Liver (tissue), 9 donors: ENCODE results near the gene FNTB. TPM values are rescaled to one million over a fixed set of nuclear protein-coding genes. Genes with fewer than 3 reads are reported as not detected.

Source experiments
- DNase-seq: peaks from one replicate; pipeline ENCODE4 v3.0.0-alpha.2; 2017; ENCODE audit warnings: low spot score
- H3K27ac ChIP-seq, 2 donors: one replicate each; pipeline ENCODE4 v1.7.0; 2013; ENCODE audit warnings: inconsistent platforms in 2 of 2, low read length in 2 of 2, control low read depth in 1 of 2, low read depth in 1 of 2, mild to moderate bottlenecking in 1 of 2
- H3K27me3 ChIP-seq, 4 donors: one replicate each; pipeline versions ENCODE4 v1.6.1 to v1.7.0; 2013; ENCODE audit warnings: low read length in 3 of 4, inconsistent platforms in 1 of 4, mild to moderate bottlenecking in 1 of 4, moderate library complexity in 1 of 4; ENCODE audit not compliant: control insufficient read depth in 4 of 4, insufficient read depth in 4 of 4
- H3K36me3 ChIP-seq, 4 donors: one replicate each; pipeline versions ENCODE4 v1.6.1 to v1.7.0; 2013; ENCODE audit warnings: low read length in 3 of 4, mild to moderate bottlenecking in 3 of 4, low read depth in 1 of 4, moderate library complexity in 1 of 4; ENCODE audit not compliant: control insufficient read depth in 4 of 4, insufficient read depth in 3 of 4
- H3K4me1 ChIP-seq, 4 donors: one replicate each; pipeline versions ENCODE4 v1.6.1 to v1.7.0; 2013; ENCODE audit warnings: low read length in 3 of 4, mild to moderate bottlenecking in 3 of 4, moderate library complexity in 1 of 4; ENCODE audit not compliant: control insufficient read depth in 4 of 4, insufficient read depth in 4 of 4
- H3K4me3 ChIP-seq, 3 donors: one replicate each; pipeline versions ENCODE4 v1.6.1 to v1.7.0; 2013; ENCODE audit warnings: low read length in 3 of 3, control low read depth in 1 of 3, low read depth in 1 of 3, mild to moderate bottlenecking in 1 of 3
- H3K9ac ChIP-seq, 2 donors: one replicate each; pipeline ENCODE4 v1.7.0; 2013; ENCODE audit warnings: low read length in 2 of 2, mild to moderate bottlenecking in 2 of 2, moderate library complexity in 2 of 2, control low read depth in 1 of 2, low read depth in 1 of 2
- H3K9me3 ChIP-seq, 4 donors: one replicate each; pipeline versions ENCODE4 v1.6.1 to v1.7.0; 2013; ENCODE audit warnings: low read length in 3 of 4; ENCODE audit not compliant: control insufficient read depth in 4 of 4
- CTCF ChIP-seq: fragments of 150-350 bp; IDR thresholded peaks from 2 replicates; pipeline ENCODE4 v1.5.1; 2017; ENCODE audit warnings: improper control_type of control experiment, low read depth, low read length; ENCODE audit not compliant: missing input control
- EGR1 ChIP-seq, 2 donors: IDR thresholded peaks; 2 replicates each; pipeline ENCODE4 v1.6.1; 2016 to 2018; ENCODE audit warnings: antibody characterized with exemption in 2 of 2, low read depth in 2 of 2
- FOXA1 ChIP-seq: IDR thresholded peaks from 2 replicates; pipeline ENCODE4 v1.6.1; 2016; ENCODE audit warnings: antibody characterized with exemption
- HNF4A ChIP-seq, 2 donors: conservative IDR thresholded peaks; 2 replicates each; pipeline ENCODE4 v1.6.1; 2016; ENCODE audit warnings: antibody characterized with exemption in 2 of 2, mild to moderate bottlenecking in 2 of 2
- RAD21 ChIP-seq, 2 donors: IDR thresholded peaks; 2 replicates each; pipeline ENCODE4 v1.6.1; 2016; ENCODE audit warnings: antibody characterized with exemption in 2 of 2, mild to moderate bottlenecking in 2 of 2
- REST ChIP-seq: IDR thresholded peaks from 2 replicates; pipeline ENCODE4 v1.6.1; 2016; ENCODE audit warnings: antibody characterized with exemption, mild to moderate bottlenecking
- RXRA ChIP-seq, 2 donors: IDR thresholded peaks; 2 replicates each; pipeline ENCODE4 v1.6.1; 2017 to 2018; ENCODE audit warnings: antibody characterized with exemption in 2 of 2, mild to moderate bottlenecking in 1 of 2
- YY1 ChIP-seq: IDR thresholded peaks from 2 replicates; pipeline ENCODE4 v1.6.1; 2016; ENCODE audit warnings: antibody characterized with exemption, mild to moderate bottlenecking
- WGBS: extraction: QIAGEN DNeasy Blood & Tissue Kit; methylation state at CpG from one replicate; pipeline ENCODE4 v1.1.7; 2013; 5-methylcytosine and 5-hydroxymethylcytosine counted together
- polyA plus RNA-seq, 2 donors: library from polyadenylated mRNA; stranded (reverse) in 1 of 2; unstranded in 1 of 2; fragments of 200-250 nt in 1 of 2; fragments of >200 nt in 1 of 2; fragmentation: Nextera tagmentation in 1 of 2; extraction: Ambion mirVana in 1 of 2; gene quantifications; one replicate each; pipeline versions ENCODE4 v1.2.1 to v1.2.3, GENCODE V29; 2013 to 2015
- total RNA-seq, 2 donors: library from RNA; depleted of rRNA; stranded (reverse); fragments of >200 nt; gene quantifications; one replicate each; pipeline ENCODE4 v1.2.3, GENCODE V29; 2014
- TF ChIP-seq, protein P1 (sequence below): IDR thresholded peaks from 2 replicates; pipeline ENCODE4 v1.6.1; 2016; ENCODE audit warnings: antibody characterized with exemption
- donor health status: healthy.
- donor health status: healthy.
- donor health status: healthy.
- donor health status: healthy.
- donor health status: healthy.

FNTB gene
- total and polyA plus RNA-seq, 4 donors, result 6.3 to 17.2 (median 9.0) TPM

DNA sequence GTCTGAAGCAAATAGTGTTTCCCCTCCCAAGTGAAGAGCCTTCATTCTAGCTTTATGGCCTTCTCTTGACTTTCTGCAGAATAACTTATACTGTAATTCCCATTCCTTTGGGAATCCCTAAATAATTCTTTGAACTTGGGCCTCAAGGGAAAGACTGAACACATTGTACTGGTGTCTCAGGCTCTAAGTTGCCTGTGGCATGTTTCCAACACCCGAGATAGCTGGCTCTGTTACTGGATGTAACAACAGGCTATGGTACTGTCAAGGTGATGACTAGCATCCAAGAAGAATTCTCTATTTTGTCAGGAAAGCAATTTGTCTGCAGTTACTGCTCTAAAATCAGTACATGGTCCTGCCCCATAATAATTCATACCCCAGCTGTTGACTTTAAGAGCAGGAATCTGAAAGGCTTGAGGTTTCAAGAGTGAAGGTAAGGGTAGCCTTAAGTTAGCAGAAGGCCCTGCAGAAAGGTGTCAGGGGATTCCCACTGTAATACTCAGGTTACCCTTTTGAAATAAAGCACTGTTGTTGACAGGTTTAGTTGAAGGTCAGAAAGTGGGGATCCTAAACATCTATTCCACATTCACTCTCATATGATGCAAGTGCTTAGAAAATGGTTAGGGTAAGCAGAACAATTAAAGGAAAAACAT, 49.4 kb upstream of the FNTB start:
- WGBS, result 26% methylated on average over 1 of the region's 1 CpG
- no peaks in the 10 kb centered on the region for H3K27me3 ChIP-seq
- peaks cover 9 to 51% (median 36%) of the 10 kb centered on the region in 4 donors for H3K4me1 ChIP-seq
- TF ChIP-seq HNF4A (conservative IDR thresholded peaks at IDR 0.05) (no peak), EGR1 (IDR thresholded peaks at IDR 0.05; ENCODE audit: low read depth in 2 of 2) (no peak), RAD21 (IDR thresholded peaks at IDR 0.05) (no peak), RXRA (IDR thresholded peaks at IDR 0.05) (no peak), FOXA1 (no peak)
- TF ChIP-seq, protein P1, sequence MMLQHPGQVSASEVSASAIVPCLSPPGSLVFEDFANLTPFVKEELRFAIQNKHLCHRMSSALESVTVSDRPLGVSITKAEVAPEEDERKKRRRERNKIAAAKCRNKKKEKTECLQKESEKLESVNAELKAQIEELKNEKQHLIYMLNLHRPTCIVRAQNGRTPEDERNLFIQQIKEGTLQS, result no peak
- H3K27ac ChIP-seq, result no peak overlapping the region
- DNase-seq, result no peak
- H3K4me3 ChIP-seq, result no peak overlapping the region
- H3K36me3 ChIP-seq, result peaks cover 6 to 19% (median 10%) of the 10 kb centered on the region in 4 donors
- H3K9me3 ChIP-seq, result no peaks in the 10 kb centered on the region
- H3K9ac ChIP-seq, result no peak overlapping the region

GRCh38 chr14:64937821-64938193, 48.9 kb upstream of the FNTB start:
- TF ChIP-seq RXRA (IDR thresholded peaks at IDR 0.05) (no peak), RAD21 (IDR thresholded peaks at IDR 0.05) (peak; percentile 71 to 79), CTCF (peak; percentile 35), EGR1 (IDR thresholded peaks at IDR 0.05; ENCODE audit: low read depth in 2 of 2) (no peak)
- Histone ChIP-seq H3K36me3 (peaks cover 6 to 17% (median 8%) of the 10 kb centered on the region in 4 donors), H3K4me3 (no peak overlapping the region), H3K4me1 (peaks cover 9 to 55% (median 39%) of the 10 kb centered on the region in 4 donors), H3K9me3 (no peaks in the 10 kb centered on the region), H3K9ac (no peak overlapping the region), H3K27ac (peak overlapping the region in 1 of 2 donors; percentile 43), H3K27me3 (no peaks in the 10 kb centered on the region)
- no peak for DNase-seq
- WGBS, result 48% methylated on average over 1 of the region's 1 CpG

DNA sequence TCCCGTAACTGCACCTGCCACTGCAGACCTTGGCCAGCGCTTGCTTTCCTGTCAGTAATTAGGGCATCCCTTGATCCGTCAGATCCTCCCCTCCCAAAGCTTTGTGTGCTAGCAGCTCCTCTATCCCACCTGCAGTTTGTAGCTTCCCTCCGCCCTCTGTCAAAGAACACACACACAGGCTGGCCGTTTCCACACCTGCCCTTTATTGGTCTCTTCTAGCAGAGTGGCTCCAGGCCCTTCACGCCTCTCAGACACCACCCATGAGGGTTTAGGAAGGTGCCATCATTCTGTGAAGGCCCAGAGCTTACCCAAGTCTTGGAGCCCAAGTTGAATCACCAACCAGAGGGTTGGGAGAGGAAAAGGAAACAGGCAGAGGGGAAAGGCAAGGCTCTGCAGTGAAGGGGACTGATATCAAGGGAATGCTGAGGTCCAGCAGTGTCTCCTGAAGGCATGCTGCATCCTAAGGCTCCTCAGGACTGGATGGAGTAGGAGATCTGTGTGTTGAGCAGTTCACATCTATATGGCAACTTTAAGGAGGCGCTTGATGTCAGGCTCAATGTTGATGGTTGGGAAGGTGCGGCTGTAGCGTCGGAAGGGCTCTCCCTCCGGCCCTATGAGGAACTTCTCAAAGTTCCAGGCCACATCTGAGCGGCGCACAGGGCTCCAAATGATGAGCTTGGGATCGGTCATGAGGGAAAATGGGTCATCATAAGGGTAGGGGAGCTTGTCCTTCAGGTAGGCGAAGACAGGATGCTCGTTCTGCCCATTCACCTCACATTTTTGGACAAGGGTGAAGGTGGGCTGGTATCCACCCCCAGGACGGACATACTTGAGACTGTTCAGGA, 47.5 kb upstream of the FNTB start:
- Histone ChIP-seq H3K9me3 (no peaks in the 10 kb centered on the region), H3K4me3 (peak overlapping the region in 1 of 3 donors; percentile 7), H3K9ac (no peak overlapping the region), H3K27ac (peak overlapping the region; percentile 17 to 71), H3K4me1 (peaks cover 14 to 68% (median 49%) of the 10 kb centered on the region in 4 donors), H3K36me3 (peaks cover under 1 to 6% (median 4%) of the 10 kb centered on the region in 4 donors), H3K27me3 (no peaks in the 10 kb centered on the region)
- no peak for DNase-seq
- no peak for TF ChIP-seq REST
- TF ChIP-seq YY1, result no peak
- 80% methylated on average over 17 of the region's 17 CpGs for WGBS
